Common myeloid progenitor, CD34-positive (primary cell): ENCODE measurements around the gene ACO1.
"Not testable (repeated sequence)": the region's sequence is repeated elsewhere in the genome, so short reads cannot be mapped to it uniquely, and the experiment has no call there.

Experiments used
- CTCF ChIA-PET: fragments of 350-600 bp; sonication (Branson Sonifier 250); formaldehyde crosslinking; loops from one replicate; lab custom pipeline; 2021; ENCODE audit warnings: antibody characterized with exemption; lab: Charles Lee
- POLR2A ChIA-PET: fragments of 350-600 bp; sonication (Branson Sonifier 250); formaldehyde crosslinking; loops from one replicate; lab custom pipeline; 2021; ENCODE audit warnings: antibody characterized with exemption; lab: Charles Lee
- DNase-seq, 3 donors: peaks; one replicate each; pipeline versions ENCODE4 v3.0.0 to v3.0.0-alpha.2; 2013
- H3K27ac ChIP-seq, 2 experiments: 1 replicate in 1 of 2; 2 replicates in 1 of 2; pipeline ENCODE4 v1.7.0; 2013; ENCODE audit warnings: inconsistent platforms in 2 of 2, low read length in 2 of 2, mild to moderate bottlenecking in 2 of 2, low read depth in 1 of 2, moderate library complexity in 1 of 2; ENCODE audit not compliant: severe bottlenecking in 2 of 2, insufficient read depth in 1 of 2, poor library complexity in 1 of 2
- H3K27me3 ChIP-seq, 5 experiments: replicated peaks in 2 of 5; 1 replicate in 3 of 5; 2 replicates in 2 of 5; pipeline versions ENCODE4 v1.6.1 to v1.7.0; 2013; ENCODE audit warnings: low read length in 4 of 5, mild to moderate bottlenecking in 2 of 5, moderate library complexity in 2 of 5, inconsistent platforms in 1 of 5; ENCODE audit not compliant: insufficient read depth in 5 of 5, control insufficient read depth in 4 of 5
- H3K36me3 ChIP-seq, 4 experiments: 1 replicate in 2 of 4; 2 replicates in 2 of 4; pipeline versions ENCODE4 v1.6.1 to v1.7.0; 2013; ENCODE audit warnings: low read length in 3 of 4, control low read depth in 1 of 4, mild to moderate bottlenecking in 1 of 4; ENCODE audit not compliant: control insufficient read depth in 4 of 4, insufficient read depth in 4 of 4
- H3K4me1 ChIP-seq, 4 experiments: 1 replicate in 3 of 4; 2 replicates in 1 of 4; pipeline versions ENCODE4 v1.6.1 to v1.7.1; 2013; ENCODE audit warnings: low read length in 3 of 4, mild to moderate bottlenecking in 3 of 4, control low read depth in 1 of 4, inconsistent platforms in 1 of 4, moderate library complexity in 1 of 4; ENCODE audit not compliant: control insufficient read depth in 4 of 4, insufficient read depth in 4 of 4; ENCODE audit errors: control extremely low read depth in 1 of 4
- H3K4me3 ChIP-seq, 7 experiments: 1 replicate in 4 of 7; 2 replicates in 3 of 7; pipeline versions ENCODE4 v1.5.1 to v1.7.0; 2013; ENCODE audit warnings: mild to moderate bottlenecking in 7 of 7, low read length in 6 of 7, moderate library complexity in 6 of 7, inconsistent platforms in 2 of 7, low read depth in 2 of 7, control low read depth in 1 of 7; ENCODE audit not compliant: insufficient read depth in 4 of 7, control insufficient read depth in 1 of 7; ENCODE audit errors: extremely low read depth in 1 of 7
- H3K9me3 ChIP-seq, 5 experiments: 1 replicate in 4 of 5; 2 replicates in 1 of 5; pipeline versions ENCODE4 v1.6.1 to v1.7.1; 2013; ENCODE audit warnings: low read length in 4 of 5, mild to moderate bottlenecking in 2 of 5, inconsistent platforms in 1 of 5, low read depth in 1 of 5, moderate library complexity in 1 of 5; ENCODE audit not compliant: control insufficient read depth in 4 of 5, insufficient read depth in 2 of 5; ENCODE audit errors: control extremely low read depth in 1 of 5
- WGBS: methylation state at CpG from one replicate; pipeline ENCODE4 v1.1.5; 2013; ENCODE audit not compliant: insufficient coverage; 5-methylcytosine and 5-hydroxymethylcytosine counted together

The ACO1 gene

GRCh38 chr9:32347571-32347970 is 36.9 kb upstream of the ACO1 start:
- Histone ChIP-seq H3K4me1 (peaks cover 0 to 8% (median 0%) of the 10 kb centered on the region in 4 experiments), H3K27me3 (no peaks in the 10 kb centered on the region), H3K9me3 (no peaks in the 10 kb centered on the region), H3K36me3 (no peaks in the 10 kb centered on the region), H3K4me3 (no peak overlapping the region), H3K27ac (no peak overlapping the region)
- WGBS = no CpG with 5 or more reads among the region's 2 CpGs
- ChIA-PET POLR2A (no interaction called here), CTCF (no interaction called here)
- no peak for DNase-seq

DNA sequence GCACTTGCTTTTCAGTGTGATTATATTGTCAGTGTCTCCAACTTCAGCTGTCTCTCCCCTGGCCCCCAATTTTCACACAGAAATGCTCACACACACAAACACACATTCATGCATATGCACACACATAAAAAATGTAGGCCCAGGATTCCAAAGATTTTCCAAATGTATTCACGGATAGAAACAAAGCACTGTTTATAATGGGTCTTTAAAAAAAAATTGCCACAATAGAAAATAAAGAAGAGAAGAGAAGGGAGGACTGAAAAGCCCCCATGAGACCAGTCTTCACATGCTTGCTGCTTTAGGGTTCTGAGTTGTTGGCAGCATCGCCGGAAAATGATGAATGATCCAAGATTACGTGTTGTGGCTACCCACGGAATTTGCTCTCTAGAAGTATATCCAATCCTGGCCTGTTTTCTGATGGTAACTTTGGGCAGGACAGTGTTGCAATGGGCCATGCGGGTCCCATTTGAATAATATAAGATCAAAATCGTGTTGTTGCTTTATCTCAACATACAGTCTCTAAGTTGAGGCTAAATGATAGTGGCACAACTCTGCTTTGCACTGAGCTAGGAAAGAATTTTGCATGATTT is 36.2 kb upstream of the ACO1 start:
- no peak overlapping the region for H3K27ac ChIP-seq
- WGBS = 94% methylated on average over 7 of the region's 7 CpGs
- ChIA-PET CTCF (no interaction called here), POLR2A (no interaction called here)
- H3K9me3 ChIP-seq = no peaks in the 10 kb centered on the region
- DNase-seq = no peak
- H3K27me3 ChIP-seq = no peaks in the 10 kb centered on the region
- H3K36me3 ChIP-seq = no peaks in the 10 kb centered on the region
- H3K4me3 ChIP-seq = no peak overlapping the region
- peaks cover 0 to 8% (median 0%) of the 10 kb centered on the region in 4 experiments for H3K4me1 ChIP-seq

DNA sequence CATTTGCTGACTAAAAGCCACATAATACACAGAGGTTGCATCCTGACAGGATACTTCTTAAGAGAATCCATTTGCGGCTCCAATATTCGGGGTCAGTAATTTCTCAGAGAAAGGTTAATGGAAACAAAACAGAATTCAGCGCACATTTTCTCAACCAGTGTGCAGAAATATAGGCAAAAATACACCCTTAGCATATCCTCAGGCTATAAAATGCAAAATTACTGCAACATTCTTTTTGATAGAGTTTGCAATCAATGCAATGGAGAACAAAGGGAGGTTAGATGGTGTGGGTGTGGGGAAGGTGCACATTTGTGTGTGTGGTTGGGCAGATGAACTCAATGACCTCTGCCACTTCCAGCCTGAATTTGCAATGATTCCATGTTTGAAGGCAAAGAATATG is 35.4 kb upstream of the ACO1 start:
- H3K27me3 ChIP-seq = no peaks in the 10 kb centered on the region
- POLR2A ChIA-PET = no interaction called here
- peaks cover 0 to 8% (median 0%) of the 10 kb centered on the region in 4 experiments for H3K4me1 ChIP-seq
- no peak overlapping the region for H3K4me3 ChIP-seq
- H3K27ac ChIP-seq = no peak overlapping the region
- no peaks in the 10 kb centered on the region for H3K9me3 ChIP-seq
- no peaks in the 10 kb centered on the region for H3K36me3 ChIP-seq
- WGBS = 100% methylated on average over 1 of the region's 3 CpGs
- CTCF ChIA-PET = no interaction called here
- no peak for DNase-seq

GRCh38 chr9:32350682-32351081 is 33.8 kb upstream of the ACO1 start:
- Histone ChIP-seq H3K9me3 (no peaks in the 10 kb centered on the region), H3K27me3 (no peaks in the 10 kb centered on the region), H3K4me1 (no peaks in the 10 kb centered on the region), H3K27ac (no peak overlapping the region), H3K36me3 (no peaks in the 10 kb centered on the region), H3K4me3 (no peak overlapping the region)
- peak; percentile 39 to 65 (median 64) for DNase-seq
- ChIA-PET POLR2A (no interaction called here), CTCF (interaction anchor here (1.2 to 1.4 kb wide), 2 partner anchors 9 to 11 kb away, joined by 4 to 5 read pairs; no protein-coding TSS in a partner anchor)

DNA sequence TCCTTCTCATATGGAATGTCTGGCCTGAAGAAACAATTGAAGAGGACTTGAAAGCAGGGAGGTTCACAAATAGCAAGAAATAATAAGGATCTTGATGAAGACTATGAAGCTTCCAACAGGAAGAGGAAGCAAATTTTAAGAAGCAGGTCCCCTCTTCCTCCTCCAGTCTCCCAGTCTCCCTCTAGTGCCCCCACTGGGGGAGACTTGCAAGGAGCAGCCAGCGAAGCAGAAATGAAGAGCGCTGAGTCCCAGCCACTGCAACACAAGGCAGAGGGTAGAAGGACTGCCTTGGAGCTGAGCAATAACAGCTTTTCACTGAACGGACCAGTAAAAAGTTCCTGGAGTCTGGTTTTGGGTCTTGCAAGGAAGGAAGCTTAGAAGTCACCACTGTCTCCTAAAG is 32.6 kb upstream of the ACO1 start:
- H3K27ac ChIP-seq = no peak overlapping the region
- H3K36me3 ChIP-seq = no peaks in the 10 kb centered on the region
- ChIA-PET CTCF (interaction anchor here (0.9 to 1.4 kb wide), 4 partner anchors 11 to 203 kb away, joined by 3 to 5 read pairs (median 4); no protein-coding TSS in a partner anchor), POLR2A (no interaction called here)
- H3K4me3 ChIP-seq = no peak overlapping the region
- WGBS = 83% methylated on average over 3 of the region's 3 CpGs
- no peak for DNase-seq
- H3K4me1 ChIP-seq = no peaks in the 10 kb centered on the region
- H3K27me3 ChIP-seq = no peaks in the 10 kb centered on the region
- no peaks in the 10 kb centered on the region for H3K9me3 ChIP-seq

GRCh38 chr9:32353476-32353875 is 31.0 kb upstream of the ACO1 start:
- H3K4me1 ChIP-seq, H3K27me3 ChIP-seq, H3K4me3 ChIP-seq, DNase-seq, H3K36me3 ChIP-seq, H3K27ac ChIP-seq, H3K9me3 ChIP-seq, POLR2A ChIA-PET: not testable (repeated sequence)
- 100% methylated on average over 2 of the region's 3 CpGs for WGBS
- CTCF ChIA-PET = interaction anchor here (0.7 kb wide), 1 partner anchor 235 kb away, joined by 3 read pairs; no protein-coding TSS in a partner anchor

GRCh38 chr9:32359452-32359851 is 25.0 kb upstream of the ACO1 start:
- ChIA-PET CTCF (no interaction called here), POLR2A (no interaction called here)
- H3K4me3 ChIP-seq = no peak overlapping the region
- peaks cover 0 to 5% (median 2%) of the 10 kb centered on the region in 5 experiments for H3K27me3 ChIP-seq
- H3K27ac ChIP-seq = no peak overlapping the region
- no CpG with 5 or more reads among the region's 4 CpGs for WGBS
- no peaks in the 10 kb centered on the region for H3K36me3 ChIP-seq
- no peaks in the 10 kb centered on the region for H3K9me3 ChIP-seq
- no peak for DNase-seq
- H3K4me1 ChIP-seq = no peaks in the 10 kb centered on the region
